Measurements from ENCODE around the gene CDH13.

CDH13 gene

DNA sequence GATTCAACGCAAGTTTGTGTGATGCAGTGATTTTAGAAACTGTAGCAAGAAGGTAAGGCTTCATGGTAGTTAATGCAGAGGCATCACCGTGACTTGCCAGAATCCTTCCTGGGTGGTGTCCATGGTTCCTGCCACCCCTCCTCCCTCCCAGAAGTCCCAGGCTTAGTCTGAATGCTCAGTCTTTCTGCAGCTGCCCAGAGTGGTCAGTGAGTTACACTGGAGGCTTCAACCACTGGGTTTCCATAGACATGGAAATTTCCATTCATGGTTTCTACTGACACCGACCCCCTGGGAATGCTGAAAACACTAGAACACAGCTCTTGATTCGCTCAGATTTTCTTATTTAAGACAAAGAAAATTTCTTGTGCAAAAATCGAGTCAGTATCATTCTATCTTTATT is 1021.6 kb downstream of the CDH13 start:
- DNase-seq (ENCODE audit: low read depth), result no peak
- TF ChIP-seq, protein P1, sequence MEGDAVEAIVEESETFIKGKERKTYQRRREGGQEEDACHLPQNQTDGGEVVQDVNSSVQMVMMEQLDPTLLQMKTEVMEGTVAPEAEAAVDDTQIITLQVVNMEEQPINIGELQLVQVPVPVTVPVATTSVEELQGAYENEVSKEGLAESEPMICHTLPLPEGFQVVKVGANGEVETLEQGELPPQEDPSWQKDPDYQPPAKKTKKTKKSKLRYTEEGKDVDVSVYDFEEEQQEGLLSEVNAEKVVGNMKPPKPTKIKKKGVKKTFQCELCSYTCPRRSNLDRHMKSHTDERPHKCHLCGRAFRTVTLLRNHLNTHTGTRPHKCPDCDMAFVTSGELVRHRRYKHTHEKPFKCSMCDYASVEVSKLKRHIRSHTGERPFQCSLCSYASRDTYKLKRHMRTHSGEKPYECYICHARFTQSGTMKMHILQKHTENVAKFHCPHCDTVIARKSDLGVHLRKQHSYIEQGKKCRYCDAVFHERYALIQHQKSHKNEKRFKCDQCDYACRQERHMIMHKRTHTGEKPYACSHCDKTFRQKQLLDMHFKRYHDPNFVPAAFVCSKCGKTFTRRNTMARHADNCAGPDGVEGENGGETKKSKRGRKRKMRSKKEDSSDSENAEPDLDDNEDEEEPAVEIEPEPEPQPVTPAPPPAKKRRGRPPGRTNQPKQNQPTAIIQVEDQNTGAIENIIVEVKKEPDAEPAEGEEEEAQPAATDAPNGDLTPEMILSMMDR (conservative IDR thresholded peaks at IDR 0.05; ENCODE audit: low read length), result no peak
- no peak overlapping the region for H3K4me3 ChIP-seq (ENCODE audit: low read length)

DNA sequence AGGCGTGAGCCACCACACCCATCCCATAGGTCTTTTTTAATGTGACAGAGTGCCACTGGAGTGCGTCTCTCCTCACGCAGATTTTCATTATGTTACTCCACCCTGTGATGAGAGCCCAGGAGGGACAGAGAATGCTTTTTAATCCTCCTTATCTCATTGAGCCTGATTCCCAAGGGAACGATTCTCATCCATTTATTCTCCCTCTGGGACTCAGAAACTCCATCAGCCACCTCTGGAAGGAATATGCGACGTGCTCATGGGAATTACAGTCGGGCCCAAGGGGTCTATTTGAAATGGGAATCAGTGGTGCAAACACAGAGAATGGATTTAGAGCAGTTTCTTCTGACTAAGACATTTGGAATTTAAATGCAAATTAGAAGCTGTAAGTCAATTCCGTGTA is 1025.1 kb downstream of the CDH13 start:
- DNase-seq (ENCODE audit: low read depth), result no peak
- TF ChIP-seq, protein P1 (conservative IDR thresholded peaks at IDR 0.05; ENCODE audit: low read length), result no peak
- no peak overlapping the region for H3K4me3 ChIP-seq (ENCODE audit: low read length)

DNA sequence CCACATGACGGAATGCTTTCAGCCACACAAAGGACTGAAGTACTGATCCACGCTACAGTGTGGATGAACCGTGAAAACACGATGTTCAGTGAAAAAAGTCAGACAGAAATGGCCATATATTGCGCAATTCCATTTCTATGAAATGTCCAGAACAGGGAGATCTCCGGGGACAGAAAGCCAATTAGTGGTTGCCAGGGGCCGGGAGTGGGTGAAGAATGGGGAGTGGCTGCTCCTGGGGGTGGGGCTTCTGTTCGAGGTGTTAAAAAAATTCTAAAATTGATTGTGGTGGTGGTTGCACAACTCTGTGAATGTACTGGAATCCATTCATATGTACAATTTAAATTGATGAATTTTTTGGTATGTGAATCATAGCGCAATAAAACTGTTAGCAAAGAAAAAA is 1026.2 kb downstream of the CDH13 start:
- no peak overlapping the region for H3K4me3 ChIP-seq (ENCODE audit: low read length)
- peak; percentile 55 for DNase-seq (ENCODE audit: low read depth)
- TF ChIP-seq, protein P1 (conservative IDR thresholded peaks at IDR 0.05; ENCODE audit: low read length), result no peak

DNA sequence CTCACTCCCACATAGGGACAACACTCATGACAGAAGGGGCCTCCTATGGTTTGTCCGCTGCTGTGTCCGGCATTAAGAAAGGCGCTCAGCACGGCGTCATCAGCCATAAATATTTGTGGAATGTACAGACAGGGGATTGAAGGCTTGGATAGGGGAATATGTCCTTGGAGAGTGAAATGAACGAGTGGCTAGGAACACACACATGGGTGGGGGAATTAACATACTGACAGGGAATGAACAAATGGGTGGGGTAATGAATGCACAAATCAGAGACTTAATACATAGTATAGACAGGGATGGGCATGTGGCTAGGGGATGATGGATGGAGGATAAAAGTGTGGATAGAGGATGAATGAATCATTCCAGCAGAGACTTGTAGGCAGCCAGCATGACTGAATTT is 1027.0 kb downstream of the CDH13 start:
- TF ChIP-seq, protein P1 (conservative IDR thresholded peaks at IDR 0.05; ENCODE audit: low read length), result no peak
- peak; percentile 47 for DNase-seq (ENCODE audit: low read depth)

DNA sequence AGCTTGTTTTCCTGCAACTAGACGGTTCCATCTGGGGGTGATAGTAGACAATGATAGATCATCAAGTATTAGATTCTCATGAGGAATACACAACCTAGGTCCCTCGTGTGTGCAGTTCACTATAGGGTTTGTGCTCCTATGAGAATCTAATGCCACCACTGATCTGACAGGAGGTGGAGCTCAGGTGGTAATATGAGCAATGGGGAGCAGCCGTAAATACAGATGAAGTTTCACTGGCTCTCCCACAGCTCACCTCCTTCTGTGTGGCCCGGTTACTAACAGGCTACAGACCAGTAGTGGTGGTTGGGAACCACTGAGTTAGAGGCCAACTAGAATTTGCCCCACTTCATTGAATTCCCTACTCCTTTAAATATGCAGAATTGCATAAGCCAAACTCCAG is 1033.5 kb downstream of the CDH13 start:
- DNase-seq (ENCODE audit: low read depth), result peak; percentile 40
- TF ChIP-seq, protein P1 (conservative IDR thresholded peaks at IDR 0.05; ENCODE audit: low read length), result no peak
- H3K4me3 ChIP-seq (ENCODE audit: low read length), result no peak overlapping the region

More for the DNA sequence above, 1027.0 kb downstream of the CDH13 start:
- H3K4me3 ChIP-seq (ENCODE audit: low read length), result no peak overlapping the region

DNA sequence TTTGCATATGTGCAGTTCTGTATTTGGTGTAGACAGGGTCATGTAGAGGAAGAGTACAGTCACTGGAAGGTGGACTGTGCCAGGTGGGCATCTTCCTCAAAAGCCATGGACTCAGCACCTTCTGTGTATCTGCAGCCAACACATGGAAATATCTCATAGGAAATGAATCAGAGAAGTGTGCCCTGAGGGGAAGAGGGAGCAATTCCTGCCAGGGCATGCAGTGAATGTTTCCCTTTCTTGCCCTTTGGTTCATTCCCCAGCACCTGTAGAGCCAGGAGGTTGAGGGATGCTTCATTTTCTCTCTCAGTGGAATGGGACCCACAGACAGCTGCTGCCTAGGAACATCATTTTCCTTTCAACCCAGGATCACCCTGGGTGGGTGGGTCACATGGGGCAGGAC is 1034.9 kb downstream of the CDH13 start:
- TF ChIP-seq, protein P1 (conservative IDR thresholded peaks at IDR 0.05; ENCODE audit: low read length), result no peak
- no peak overlapping the region for H3K4me3 ChIP-seq (ENCODE audit: low read length)
- DNase-seq (ENCODE audit: low read depth), result no peak

DNA sequence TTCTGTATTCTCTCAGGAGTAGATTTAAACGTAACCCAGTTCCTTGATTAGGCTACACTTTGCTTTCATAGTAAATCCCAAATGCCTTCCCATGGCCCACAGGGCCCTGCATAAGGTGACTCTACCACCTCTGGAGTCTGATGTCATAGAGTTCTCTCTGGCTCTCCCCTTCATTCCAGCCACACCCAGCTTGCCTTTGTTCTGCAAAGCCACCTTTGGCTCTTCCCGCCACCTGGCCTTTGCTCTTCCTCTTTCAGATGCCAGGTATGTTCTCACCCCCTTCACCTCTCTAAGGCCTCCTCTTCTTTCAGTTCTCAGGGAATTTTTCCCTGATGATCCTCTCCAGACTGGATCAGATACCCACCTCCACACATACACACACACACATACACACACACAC is 1039.7 kb downstream of the CDH13 start:
- no peak for DNase-seq (ENCODE audit: low read depth)
- H3K4me3 ChIP-seq (ENCODE audit: low read length), result no peak overlapping the region
- TF ChIP-seq, protein P1 (conservative IDR thresholded peaks at IDR 0.05; ENCODE audit: low read length), result no peak
